Peyer's patch (tissue), 4 donors: ENCODE results near the gene TNRC6B.

Experiments used
- POLR2A ChIP-seq, 2 donors: fragments of 450-650 bp; IDR thresholded peaks; one replicate each; pipeline ENCODE4 v1.5.1; 2017; ENCODE audit warnings: antibody characterized with exemption in 2 of 2, mild to moderate bottlenecking in 2 of 2, moderate library complexity in 2 of 2
- TF ChIP-seq, protein P1 (sequence below), 6 experiments: fragments of 450-650 bp in 4 of 6; fragments of 200-600 bp in 2 of 6; sonication (generic) in 1 of 6; IDR thresholded peaks; one replicate each; pipeline ENCODE4 v1.5.1; 2017 to 2019; ENCODE audit warnings: antibody characterized with exemption in 6 of 6, mild to moderate bottlenecking in 3 of 6, moderate library complexity in 1 of 6

GRCh38 chr22:40180403-40180802 is 2.7 kb downstream of the TNRC6B start:
- no peak for TF ChIP-seq POLR2A (IDR thresholded peaks at IDR 0.05)
- TF ChIP-seq, protein P1, sequence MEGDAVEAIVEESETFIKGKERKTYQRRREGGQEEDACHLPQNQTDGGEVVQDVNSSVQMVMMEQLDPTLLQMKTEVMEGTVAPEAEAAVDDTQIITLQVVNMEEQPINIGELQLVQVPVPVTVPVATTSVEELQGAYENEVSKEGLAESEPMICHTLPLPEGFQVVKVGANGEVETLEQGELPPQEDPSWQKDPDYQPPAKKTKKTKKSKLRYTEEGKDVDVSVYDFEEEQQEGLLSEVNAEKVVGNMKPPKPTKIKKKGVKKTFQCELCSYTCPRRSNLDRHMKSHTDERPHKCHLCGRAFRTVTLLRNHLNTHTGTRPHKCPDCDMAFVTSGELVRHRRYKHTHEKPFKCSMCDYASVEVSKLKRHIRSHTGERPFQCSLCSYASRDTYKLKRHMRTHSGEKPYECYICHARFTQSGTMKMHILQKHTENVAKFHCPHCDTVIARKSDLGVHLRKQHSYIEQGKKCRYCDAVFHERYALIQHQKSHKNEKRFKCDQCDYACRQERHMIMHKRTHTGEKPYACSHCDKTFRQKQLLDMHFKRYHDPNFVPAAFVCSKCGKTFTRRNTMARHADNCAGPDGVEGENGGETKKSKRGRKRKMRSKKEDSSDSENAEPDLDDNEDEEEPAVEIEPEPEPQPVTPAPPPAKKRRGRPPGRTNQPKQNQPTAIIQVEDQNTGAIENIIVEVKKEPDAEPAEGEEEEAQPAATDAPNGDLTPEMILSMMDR (IDR thresholded peaks at IDR 0.05) = no peak
